Measurements from ENCODE around the gene AAMP.

Gene AAMP

DNA sequence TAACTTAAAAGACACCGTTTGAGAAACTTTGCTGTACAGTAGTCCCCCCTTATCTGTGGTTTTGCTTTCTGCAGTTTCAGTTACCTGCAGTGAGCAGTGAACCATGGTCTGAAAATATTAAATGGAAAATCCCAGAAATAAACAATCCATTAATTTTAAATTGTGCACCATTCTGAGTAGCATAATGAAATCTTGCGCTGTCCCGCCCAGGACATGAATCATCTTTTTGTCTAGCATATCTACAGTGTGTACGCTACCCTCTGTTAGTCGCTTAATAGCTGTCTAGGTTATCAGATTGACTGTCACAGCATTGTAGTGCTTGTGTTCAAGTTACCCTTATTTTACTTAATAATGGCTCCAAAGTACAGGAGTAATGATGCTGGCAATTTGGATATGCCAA is 46.9 kb downstream of the AAMP start:
- TF ChIP-seq TAF1 (IDR thresholded peaks at IDR 0.05; ENCODE audit: borderline replicate concordance, insufficient read depth, low read length) (no peak), FOXP2 (optimal IDR thresholded peaks at IDR 0.05; ENCODE audit: borderline replicate concordance, extremely low read depth, extremely low read length, insufficient read depth) (no peak), POLR2AphosphoS5 (IDR thresholded peaks at IDR 0.05; ENCODE audit: low read depth, low read length) (no peak), SIN3A (IDR thresholded peaks at IDR 0.05; ENCODE audit: borderline replicate concordance, insufficient read depth, low read length) (no peak)
- TF ChIP-seq, protein P1, sequence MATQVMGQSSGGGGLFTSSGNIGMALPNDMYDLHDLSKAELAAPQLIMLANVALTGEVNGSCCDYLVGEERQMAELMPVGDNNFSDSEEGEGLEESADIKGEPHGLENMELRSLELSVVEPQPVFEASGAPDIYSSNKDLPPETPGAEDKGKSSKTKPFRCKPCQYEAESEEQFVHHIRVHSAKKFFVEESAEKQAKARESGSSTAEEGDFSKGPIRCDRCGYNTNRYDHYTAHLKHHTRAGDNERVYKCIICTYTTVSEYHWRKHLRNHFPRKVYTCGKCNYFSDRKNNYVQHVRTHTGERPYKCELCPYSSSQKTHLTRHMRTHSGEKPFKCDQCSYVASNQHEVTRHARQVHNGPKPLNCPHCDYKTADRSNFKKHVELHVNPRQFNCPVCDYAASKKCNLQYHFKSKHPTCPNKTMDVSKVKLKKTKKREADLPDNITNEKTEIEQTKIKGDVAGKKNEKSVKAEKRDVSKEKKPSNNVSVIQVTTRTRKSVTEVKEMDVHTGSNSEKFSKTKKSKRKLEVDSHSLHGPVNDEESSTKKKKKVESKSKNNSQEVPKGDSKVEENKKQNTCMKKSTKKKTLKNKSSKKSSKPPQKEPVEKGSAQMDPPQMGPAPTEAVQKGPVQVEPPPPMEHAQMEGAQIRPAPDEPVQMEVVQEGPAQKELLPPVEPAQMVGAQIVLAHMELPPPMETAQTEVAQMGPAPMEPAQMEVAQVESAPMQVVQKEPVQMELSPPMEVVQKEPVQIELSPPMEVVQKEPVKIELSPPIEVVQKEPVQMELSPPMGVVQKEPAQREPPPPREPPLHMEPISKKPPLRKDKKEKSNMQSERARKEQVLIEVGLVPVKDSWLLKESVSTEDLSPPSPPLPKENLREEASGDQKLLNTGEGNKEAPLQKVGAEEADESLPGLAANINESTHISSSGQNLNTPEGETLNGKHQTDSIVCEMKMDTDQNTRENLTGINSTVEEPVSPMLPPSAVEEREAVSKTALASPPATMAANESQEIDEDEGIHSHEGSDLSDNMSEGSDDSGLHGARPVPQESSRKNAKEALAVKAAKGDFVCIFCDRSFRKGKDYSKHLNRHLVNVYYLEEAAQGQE (IDR thresholded peaks at IDR 0.05; ENCODE audit: insufficient read depth in 1 of 2, low read depth in 2 of 2, low read length in 2 of 2): no peak

DNA sequence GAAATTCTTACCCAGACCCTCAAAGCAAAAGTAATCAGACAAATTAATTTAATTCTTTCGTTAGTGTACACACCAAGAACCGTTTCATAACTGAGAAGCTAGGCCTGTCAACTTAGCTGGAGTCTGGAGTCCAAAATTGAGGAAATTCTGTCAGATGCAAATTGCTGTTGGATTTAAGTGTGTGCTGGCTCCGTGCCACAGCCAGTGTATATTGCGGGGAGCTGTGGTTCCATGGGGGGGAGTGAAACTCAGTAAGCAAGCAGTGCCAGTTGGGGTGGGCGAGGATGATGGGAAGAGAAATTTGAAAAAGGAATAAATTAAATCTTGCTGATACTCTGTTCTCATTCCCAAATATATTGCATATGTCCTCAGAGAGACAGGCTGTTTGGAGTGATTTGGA is 48.9 kb downstream of the AAMP start:
- TF ChIP-seq, protein P1 (IDR thresholded peaks at IDR 0.05; ENCODE audit: insufficient read depth in 1 of 2, low read depth in 2 of 2, low read length in 2 of 2): no peak
- TF ChIP-seq FOXP2 (optimal IDR thresholded peaks at IDR 0.05; ENCODE audit: borderline replicate concordance, extremely low read depth, extremely low read length, insufficient read depth): no peak
- TF ChIP-seq POLR2AphosphoS5 (IDR thresholded peaks at IDR 0.05; ENCODE audit: low read depth, low read length): no peak
- TF ChIP-seq SIN3A (IDR thresholded peaks at IDR 0.05; ENCODE audit: borderline replicate concordance, insufficient read depth, low read length): no peak
- no peak for TF ChIP-seq TAF1 (IDR thresholded peaks at IDR 0.05; ENCODE audit: borderline replicate concordance, insufficient read depth, low read length)

DNA sequence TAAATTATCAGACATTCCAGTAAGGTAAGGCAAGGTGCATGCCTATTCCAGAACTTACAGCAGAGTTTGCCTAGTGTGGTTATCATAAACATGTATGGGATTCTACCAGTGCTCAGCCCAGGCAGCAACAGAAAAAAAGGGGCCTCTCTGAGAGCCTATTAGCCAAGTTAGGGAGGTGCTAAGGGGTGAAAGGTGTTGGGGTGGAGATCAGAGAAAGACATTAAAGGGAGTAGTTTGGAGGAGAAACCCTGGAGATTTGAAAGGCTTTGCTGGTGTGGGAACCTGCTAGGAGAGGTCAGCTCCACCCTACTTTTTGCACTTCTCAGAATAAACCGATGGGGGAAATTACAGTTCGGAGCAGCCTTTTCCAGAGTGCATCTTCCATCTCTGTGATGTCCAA is 50.0 kb downstream of the AAMP start:
- no peak for TF ChIP-seq POLR2AphosphoS5 (IDR thresholded peaks at IDR 0.05; ENCODE audit: low read depth, low read length)
- no peak for TF ChIP-seq FOXP2 (optimal IDR thresholded peaks at IDR 0.05; ENCODE audit: borderline replicate concordance, extremely low read depth, extremely low read length, insufficient read depth)
- TF ChIP-seq SIN3A (IDR thresholded peaks at IDR 0.05; ENCODE audit: borderline replicate concordance, insufficient read depth, low read length): no peak
- no peak for TF ChIP-seq TAF1 (IDR thresholded peaks at IDR 0.05; ENCODE audit: borderline replicate concordance, insufficient read depth, low read length)
- TF ChIP-seq, protein P1 (IDR thresholded peaks at IDR 0.05; ENCODE audit: insufficient read depth in 1 of 2, low read depth in 2 of 2, low read length in 2 of 2): no peak

DNA sequence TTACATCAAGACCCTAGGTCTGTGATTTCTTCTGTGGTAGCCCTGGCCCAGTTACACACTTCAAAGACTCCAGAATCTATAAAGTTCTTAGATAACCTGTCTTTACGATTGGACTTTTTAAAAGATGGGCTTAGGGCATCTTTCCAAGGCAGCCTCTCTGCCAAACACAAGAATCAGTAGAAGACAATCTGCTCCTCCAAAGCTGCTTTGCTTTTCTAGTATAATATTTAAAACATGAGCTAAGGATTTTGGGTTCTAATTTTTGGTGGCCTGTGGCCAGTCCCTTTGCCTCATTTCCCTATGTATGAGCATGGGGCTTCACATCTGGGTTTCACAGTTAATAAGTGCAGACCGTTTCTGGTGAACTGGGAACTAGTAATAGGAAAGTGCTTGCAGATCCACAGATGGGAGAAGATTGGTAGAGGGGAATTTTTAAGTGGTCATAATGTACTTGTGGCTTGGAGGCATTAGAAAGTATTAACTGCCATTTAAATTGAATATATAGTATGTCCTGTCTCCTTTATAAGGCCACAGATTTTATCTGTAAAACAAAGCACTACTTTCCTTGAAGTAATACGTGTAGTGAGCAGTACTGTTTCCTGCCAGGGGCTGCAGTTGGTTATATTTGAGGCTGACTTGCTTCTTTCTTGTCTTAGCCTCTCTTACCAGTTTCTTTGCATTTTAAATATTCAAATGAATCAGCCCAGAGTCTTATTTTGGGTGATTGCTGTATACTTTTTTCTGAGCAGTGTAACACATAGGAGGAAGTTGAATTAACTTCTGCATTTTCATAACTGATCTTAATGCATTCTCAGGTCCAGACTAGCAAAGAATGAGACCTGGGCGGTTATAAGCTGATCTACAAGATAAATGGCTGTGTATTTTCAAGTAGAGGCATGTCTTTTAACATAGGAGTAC is 51.4 kb downstream of the AAMP start:
- TF ChIP-seq SIN3A (IDR thresholded peaks at IDR 0.05; ENCODE audit: borderline replicate concordance, insufficient read depth, low read length) (no peak), POLR2AphosphoS5 (IDR thresholded peaks at IDR 0.05; ENCODE audit: low read depth, low read length) (no peak)
- TF ChIP-seq, protein P1 (IDR thresholded peaks at IDR 0.05; ENCODE audit: insufficient read depth in 1 of 2, low read depth in 2 of 2, low read length in 2 of 2): no peak

Measured in PFSK-1 (cell line).